Muscle layer of duodenum (tissue), 2 donors: ENCODE data around the gene RASGRP2.

Source experiments
- H3K27ac ChIP-seq: one replicate; pipeline ENCODE4 v1.7.0; 2013; ENCODE audit warnings: mild to moderate bottlenecking, low read length
- H3K27me3 ChIP-seq: one replicate; pipeline ENCODE4 v1.7.0; 2013; ENCODE audit warnings: low read depth, mild to moderate bottlenecking, control low read depth, low read length
- H3K36me3 ChIP-seq, 2 donors: one replicate each; pipeline ENCODE4 v1.7.0; 2013; ENCODE audit warnings: low read length in 2 of 2, control low read depth in 1 of 2, mild to moderate bottlenecking in 1 of 2; ENCODE audit not compliant: insufficient read depth in 2 of 2, control insufficient read depth in 1 of 2
- H3K4me1 ChIP-seq, 2 donors: one replicate each; pipeline ENCODE4 v1.7.0; 2013; ENCODE audit warnings: low read length in 2 of 2, mild to moderate bottlenecking in 2 of 2, control low read depth in 1 of 2, moderate library complexity in 1 of 2; ENCODE audit not compliant: insufficient read depth in 2 of 2, control insufficient read depth in 1 of 2
- H3K4me3 ChIP-seq, 2 donors: one replicate each; pipeline ENCODE4 v1.7.0; 2013; ENCODE audit warnings: low read length in 2 of 2, low read depth in 1 of 2, mild to moderate bottlenecking in 1 of 2
- H3K9me3 ChIP-seq, 2 donors: one replicate each; pipeline ENCODE4 v1.7.0; 2013; ENCODE audit warnings: low read length in 2 of 2, control low read depth in 1 of 2, mild to moderate bottlenecking in 1 of 2; ENCODE audit not compliant: control insufficient read depth in 1 of 2
- donor health status: healthy.

RASGRP2 gene

DNA sequence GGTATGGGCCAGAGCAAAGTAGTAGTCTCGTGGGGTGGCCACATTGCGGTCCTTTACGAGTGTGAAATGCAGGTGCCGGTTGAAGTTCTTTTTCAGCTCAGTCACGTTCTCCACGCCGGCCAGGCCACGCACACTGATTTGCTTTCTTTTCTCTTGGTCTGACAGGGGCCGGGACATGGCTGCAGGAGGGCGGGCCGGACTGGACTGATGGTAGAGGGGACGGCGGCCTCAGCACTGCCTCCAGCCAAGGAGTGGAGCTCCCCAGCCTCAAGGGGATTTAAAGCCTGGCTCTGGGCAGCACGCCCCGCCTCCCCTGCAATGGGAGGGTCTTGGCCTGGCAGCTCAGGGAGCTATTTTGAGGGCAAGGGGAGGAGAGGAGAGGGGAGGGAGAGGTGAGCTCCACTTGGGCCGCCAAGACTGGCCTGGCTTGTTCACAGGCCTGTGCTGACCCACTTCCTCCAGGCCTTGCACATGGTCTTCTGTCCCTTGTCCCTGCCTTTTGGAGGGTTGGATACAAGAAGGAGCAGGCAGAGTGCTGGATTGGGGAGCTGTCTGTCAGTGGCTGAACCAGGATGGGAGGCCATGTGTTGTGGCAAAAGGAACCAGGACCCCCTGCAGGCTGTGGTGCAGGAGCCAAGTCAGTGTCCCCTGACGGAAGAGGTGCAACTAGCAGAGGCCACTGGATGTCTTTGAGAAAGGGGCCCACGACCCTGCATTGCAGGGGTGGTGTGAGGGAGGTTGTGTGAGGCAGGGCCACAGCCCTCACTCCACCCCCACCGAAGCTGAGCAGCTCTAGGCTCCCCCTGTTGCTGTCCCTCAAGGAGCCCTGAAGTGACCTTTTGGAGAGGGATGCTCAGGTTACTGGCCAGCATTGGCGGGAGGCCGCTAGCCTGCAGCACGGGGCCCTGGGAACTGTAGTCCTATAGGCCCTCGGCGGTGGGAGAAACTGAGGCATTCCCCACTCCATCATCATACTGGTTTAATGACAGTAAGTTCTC, 16.1 kb upstream of the RASGRP2 start, which contains the start of gene PYGM:
Gene PYGM (minus strand): TSS at position 253 of the 998 bp plus-strand sequence. CDS start 76 bp downstream, at position 177.
- H3K9me3 ChIP-seq: no peaks in the 10 kb centered on the region
- peak within 1 kb of the TSS; percentile 33 to 52 for H3K4me3 ChIP-seq
- H3K27me3 ChIP-seq: no peaks in the 10 kb centered on the region
- peaks cover 30 to 60% of the 10 kb centered on the region in 2 donors for H3K4me1 ChIP-seq
- H3K36me3 ChIP-seq: peaks cover 22 to 27% of the 10 kb centered on the region in 2 donors
- no peak within 1 kb of the TSS for H3K27ac ChIP-seq

DNA sequence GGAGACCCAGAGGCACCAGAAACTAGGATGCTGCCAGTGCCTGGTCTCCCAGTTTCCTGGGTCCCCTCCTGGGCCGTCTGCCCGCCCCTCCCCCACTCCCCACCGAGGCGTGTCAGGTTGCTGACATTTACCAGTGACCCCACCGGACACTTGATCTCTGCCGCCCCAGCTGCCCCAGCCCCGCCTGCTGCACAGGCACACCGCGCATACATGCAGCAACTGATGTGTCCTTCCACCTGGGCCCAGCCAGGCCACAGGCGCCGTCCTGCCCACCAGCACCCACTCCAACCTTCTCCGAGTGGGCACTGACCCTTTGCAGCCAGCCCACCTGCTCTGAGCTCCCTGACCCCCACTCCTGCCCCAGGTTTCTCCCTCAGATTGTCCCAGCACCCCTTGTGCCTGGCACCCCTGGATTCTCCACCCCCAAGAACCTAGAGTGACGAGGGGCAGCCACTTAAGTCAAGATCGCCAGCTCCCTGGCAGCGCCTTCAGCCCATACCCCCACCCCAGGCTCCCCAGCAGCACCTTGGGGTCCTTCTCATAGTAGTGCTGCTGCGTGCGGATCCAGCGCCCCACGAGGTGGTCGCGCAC, 15.3 kb upstream of the RASGRP2 start:
- Histone ChIP-seq H3K36me3 (peaks cover 17 to 19% of the 10 kb centered on the region in 2 donors), H3K27me3 (no peaks in the 10 kb centered on the region), H3K4me1 (peaks cover 22 to 52% of the 10 kb centered on the region in 2 donors), H3K4me3 (peak overlapping the region; percentile 33 to 52), H3K9me3 (no peaks in the 10 kb centered on the region), H3K27ac (no peak overlapping the region)

DNA sequence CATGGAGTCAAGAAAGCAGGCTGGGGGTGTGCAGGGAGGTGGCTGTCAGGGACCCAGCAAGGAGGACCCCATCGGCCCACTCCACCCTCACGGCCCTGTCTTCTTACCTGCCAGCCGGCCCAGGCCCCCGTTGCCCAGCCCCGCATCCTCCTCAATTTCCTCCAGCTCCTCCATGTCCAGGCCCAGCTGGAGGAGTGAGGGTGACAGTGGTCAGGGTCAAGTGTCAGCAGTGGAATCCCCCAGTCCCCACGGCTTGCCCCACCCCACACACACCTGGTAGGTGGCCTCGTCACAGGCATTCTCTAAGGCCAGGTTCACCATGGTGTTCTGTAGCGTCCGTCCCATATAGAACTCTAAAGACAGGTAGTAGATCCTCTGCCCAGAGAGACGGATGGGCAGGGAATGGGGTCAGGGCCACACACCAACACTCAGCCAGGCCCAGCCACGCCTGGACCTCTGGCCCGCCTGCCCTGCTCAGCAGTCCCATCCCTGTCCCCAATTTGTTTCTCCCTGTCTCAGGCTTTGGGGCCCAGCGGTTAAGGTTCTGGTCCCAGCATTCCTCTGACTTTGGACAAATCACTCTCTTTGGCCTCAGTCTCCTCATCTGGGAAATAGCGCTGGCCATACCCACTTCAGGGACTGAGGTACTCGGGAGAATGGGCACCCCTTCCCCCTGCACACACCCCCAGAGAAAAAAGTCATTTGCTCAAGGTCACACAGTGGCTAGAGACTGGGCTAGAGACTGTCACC, 14.6 kb upstream of the RASGRP2 start:
- H3K4me3 ChIP-seq: peak overlapping the region in 1 of 2 donors; percentile 52
- H3K27me3 ChIP-seq: no peaks in the 10 kb centered on the region
- no peaks in the 10 kb centered on the region for H3K9me3 ChIP-seq
- H3K27ac ChIP-seq: no peak overlapping the region
- peaks cover 16 to 45% of the 10 kb centered on the region in 2 donors for H3K4me1 ChIP-seq
- H3K36me3 ChIP-seq: peaks cover 11 to 14% of the 10 kb centered on the region in 2 donors

DNA sequence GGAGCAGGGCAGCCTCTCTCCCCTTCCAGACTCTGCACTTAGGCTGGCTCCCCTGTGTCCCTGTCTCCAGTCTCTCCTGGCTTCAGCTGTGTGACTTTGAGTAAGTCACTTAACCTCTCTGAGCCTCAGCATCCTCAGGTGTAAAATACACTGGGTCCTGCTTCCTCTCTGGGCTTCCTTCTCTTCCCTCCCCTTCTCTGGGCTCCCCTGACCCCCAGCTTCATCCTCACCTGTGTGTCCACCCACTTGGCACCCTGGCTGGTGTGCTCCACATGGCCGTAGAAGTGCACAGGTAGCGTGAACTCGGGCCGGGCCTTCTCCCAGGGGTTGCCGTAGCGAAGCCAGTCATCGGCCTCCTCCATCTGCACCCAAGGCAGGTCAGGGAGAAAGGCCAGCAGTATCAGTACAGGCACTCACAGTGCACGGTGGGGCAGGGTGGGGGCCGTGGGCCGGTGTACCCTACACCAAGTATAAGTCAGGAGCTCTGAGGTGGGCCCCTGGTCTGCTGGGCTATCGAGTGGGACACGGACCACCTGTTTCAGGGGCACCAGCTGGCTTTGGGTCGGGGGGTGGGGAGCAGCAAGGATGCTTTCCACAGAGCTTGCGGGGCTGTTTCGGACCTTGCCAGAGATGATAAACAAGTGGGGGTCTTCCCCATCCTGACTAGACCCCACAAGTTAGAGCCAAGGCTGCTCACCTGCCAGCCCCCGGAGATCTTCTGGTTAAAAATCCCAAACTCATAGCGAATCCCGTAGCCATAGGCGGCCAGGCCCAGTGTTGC, 13.8 kb upstream of the RASGRP2 start:
- Histone ChIP-seq H3K4me3 (no peak overlapping the region), H3K36me3 (peaks cover 4 to 14% of the 10 kb centered on the region in 2 donors), H3K9me3 (no peaks in the 10 kb centered on the region), H3K4me1 (peaks cover 9 to 38% of the 10 kb centered on the region in 2 donors), H3K27ac (no peak overlapping the region), H3K27me3 (no peaks in the 10 kb centered on the region)

DNA sequence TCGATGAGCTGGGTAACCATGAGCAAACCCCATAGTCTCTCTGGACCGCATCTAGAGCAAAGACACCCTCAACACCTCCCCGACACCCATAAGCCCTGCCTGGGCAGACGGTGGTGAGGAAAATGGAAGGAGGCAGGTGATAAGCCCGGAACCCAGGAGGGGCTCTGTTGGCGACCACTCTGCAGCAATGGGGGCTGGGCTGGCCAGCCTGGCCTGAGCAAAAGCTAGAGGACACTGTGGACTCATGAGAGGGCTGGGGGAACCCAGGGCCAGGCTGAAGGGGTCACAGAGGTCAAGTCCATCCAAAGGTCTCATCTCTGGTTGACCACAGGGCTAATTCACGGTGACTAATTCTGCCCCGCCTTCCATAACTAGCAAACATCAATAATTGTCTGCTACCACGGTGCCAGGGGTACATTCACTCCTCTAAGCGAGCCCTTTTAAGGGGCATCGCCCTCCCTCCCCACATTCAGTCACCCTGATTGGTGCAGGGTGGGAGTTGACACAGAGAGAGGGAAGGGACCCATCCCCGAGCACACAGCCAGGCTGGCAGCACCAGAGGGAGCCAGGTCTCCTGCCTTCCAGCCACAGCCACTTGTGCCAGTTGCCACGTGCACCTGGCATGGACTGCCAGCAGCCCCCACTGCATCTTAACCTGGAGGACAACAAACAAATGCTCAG, 11.9 kb upstream of the RASGRP2 start:
- peaks cover 5 to 31% of the 10 kb centered on the region in 2 donors for H3K4me1 ChIP-seq
- H3K4me3 ChIP-seq: no peak overlapping the region
- peaks cover 0 to 27% of the 10 kb centered on the region in 2 donors for H3K36me3 ChIP-seq
- no peaks in the 10 kb centered on the region for H3K9me3 ChIP-seq
- no peak overlapping the region for H3K27ac ChIP-seq
- no peaks in the 10 kb centered on the region for H3K27me3 ChIP-seq

DNA sequence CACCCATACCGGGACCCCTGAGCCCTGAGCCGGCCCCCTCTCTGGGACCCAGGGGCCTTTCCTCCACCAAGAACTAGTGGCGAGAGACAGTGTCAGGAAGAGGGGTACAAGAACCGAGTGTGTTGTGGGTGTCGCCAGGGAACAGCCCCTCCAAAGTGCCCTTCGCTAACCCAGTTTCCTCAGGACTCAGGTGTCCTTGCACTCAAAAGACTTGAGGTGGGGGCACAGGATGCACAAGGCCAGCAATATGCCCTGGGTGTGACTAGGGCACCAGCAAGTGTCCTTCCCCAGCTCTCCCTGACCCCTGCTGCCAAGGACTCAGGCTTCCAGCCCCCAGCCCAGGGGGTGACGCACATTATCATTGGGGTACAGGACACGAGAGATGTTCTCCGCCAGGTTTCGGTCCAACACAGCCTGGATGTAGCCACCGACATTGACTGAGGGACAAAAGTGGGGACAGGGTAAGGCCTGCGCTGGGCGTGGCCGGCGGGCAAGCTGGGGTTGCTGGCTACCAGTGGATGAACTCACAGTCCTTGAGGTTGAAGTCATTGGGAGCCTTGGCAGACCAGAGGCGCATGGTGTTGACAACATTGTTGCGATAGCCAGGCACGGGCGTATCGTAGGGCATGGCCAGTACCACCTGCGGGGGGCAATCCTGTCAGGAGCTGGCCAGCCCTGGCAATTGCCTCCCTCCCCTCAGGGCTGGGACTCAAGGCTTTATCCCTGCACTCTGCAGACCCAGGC, 11.1 kb upstream of the RASGRP2 start:
- Histone ChIP-seq H3K9me3 (no peaks in the 10 kb centered on the region), H3K27me3 (no peaks in the 10 kb centered on the region), H3K27ac (no peak overlapping the region), H3K36me3 (peaks cover 0 to 27% of the 10 kb centered on the region in 2 donors), H3K4me1 (peaks cover 1 to 23% of the 10 kb centered on the region in 2 donors), H3K4me3 (no peak overlapping the region)

DNA sequence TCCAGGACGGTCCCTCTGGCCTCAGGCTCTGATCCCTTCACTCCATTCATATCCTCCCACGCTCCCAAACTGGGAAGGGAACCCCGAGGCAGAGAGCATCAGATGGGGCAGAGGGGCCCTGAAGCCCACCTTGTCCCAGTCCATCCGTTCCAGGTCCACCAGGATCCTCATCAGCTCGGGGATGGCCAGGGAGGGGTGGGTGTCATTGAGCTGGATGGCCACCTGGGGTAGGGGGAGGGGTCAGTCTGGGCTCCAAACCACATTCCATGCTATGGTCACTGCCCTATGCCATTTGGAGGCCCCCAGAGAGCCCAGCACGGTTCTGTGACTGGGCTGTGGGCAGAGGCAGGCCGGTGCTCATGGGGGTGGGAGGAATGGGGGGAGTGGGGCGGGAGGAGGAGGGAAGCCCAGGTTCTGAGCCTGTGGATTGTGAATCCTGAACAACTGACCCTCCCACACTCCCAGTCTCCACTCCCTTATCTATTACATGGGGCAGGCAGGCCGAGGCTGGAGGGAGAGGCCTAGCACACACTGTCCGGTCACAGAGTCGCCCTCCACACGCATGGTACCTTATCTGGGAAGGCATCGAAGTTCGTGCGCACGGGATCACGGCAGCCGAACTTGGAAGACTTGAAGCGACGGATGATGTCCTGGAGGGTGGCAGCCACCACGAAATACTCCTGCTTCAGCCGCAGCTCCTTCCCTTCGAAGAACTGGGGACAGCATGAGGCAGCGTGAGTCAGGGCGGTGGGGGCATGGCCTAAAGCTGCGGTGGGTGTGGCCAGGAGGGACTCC, 10.4 kb upstream of the RASGRP2 start:
- H3K27me3 ChIP-seq: no peaks in the 10 kb centered on the region
- H3K4me1 ChIP-seq: peaks cover 0 to 16% of the 10 kb centered on the region in 2 donors
- H3K27ac ChIP-seq: no peak overlapping the region
- H3K9me3 ChIP-seq: no peaks in the 10 kb centered on the region
- H3K4me3 ChIP-seq: no peak overlapping the region
- peaks cover 0 to 27% of the 10 kb centered on the region in 2 donors for H3K36me3 ChIP-seq

DNA sequence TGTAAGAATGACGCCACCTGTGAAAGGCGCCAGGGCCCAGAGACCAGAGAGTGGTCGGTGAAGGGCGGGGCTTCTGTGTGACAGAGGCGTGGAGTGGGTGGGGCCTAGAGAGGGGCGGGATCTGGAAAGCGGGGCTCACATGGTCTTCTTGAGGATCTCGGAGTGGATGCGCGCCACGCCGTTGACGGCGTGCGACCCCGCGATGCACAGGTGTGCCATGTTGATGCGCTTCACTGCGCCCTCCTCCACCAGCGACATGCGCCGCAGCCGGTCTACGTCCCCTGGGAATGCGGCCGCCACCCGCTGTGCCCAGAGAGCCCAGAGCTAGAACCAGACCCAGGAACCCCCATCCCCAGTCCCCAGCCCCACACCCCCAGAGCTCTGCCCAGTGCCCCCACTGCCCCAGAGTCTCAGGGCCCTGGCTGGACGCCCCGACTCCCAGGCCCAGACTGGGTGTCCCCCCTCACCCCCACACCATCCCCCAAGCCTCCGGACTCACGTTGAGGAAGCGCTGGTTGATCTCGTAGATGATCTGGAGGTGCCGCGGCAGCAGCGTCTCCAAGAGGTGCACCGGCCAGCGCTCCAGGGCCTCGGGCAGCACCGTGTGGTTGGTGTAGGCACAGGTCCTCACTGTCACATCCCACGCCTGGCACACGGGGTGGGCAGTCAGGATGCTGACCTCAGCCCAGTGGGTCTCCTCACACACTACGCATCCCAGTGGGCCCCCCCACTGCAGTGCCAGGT, 9.6 kb upstream of the RASGRP2 start:
- H3K27me3 ChIP-seq: no peaks in the 10 kb centered on the region
- no peak overlapping the region for H3K4me3 ChIP-seq
- peaks cover 0 to 27% of the 10 kb centered on the region in 2 donors for H3K36me3 ChIP-seq
- H3K27ac ChIP-seq: no peak overlapping the region
- H3K4me1 ChIP-seq: peaks cover 0 to 8% of the 10 kb centered on the region in 2 donors
- no peaks in the 10 kb centered on the region for H3K9me3 ChIP-seq

DNA sequence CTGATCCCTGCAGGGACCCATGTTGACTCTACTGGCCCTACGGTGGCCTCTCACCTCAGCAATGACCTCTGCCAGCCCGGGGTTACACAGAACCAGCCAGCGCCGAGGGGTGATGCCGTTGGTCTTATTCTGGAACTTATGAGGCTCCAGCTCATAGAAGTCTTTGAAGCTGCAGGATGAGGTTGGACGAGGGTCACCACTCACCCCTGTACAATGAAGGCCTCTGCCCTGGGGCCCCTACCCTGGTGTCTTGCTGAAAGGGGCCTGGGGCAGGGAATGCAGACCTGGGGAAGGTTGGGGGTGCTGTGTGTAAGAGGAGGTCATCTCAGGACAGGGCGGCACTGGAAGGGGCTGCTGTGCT, 9.1 kb upstream of the RASGRP2 start:
- Histone ChIP-seq H3K27me3 (no peaks in the 10 kb centered on the region), H3K4me3 (no peak overlapping the region), H3K36me3 (peaks cover 0 to 27% of the 10 kb centered on the region in 2 donors), H3K9me3 (no peaks in the 10 kb centered on the region), H3K27ac (no peak overlapping the region), H3K4me1 (peaks cover 0 to 6% of the 10 kb centered on the region in 2 donors)
